Heart left ventricle (tissue), 16 donors: Measurements from ENCODE around the gene MTPN. TPM values are rescaled to one million over a fixed set of nuclear protein-coding genes. Genes with fewer than 3 reads are reported as not detected.

Source experiments
- ATAC-seq, 4 donors: fragments of 200-7000 bp; cut with Tn5 transposase; one replicate each; pipeline ENCODE4 v1.9.1; 2020 to 2022; ENCODE audit warnings: moderate library complexity in 4 of 4, mild to moderate bottlenecking in 3 of 4, moderate number of reproducible peaks in 1 of 4
- DNase-seq, 5 donors: peaks; one replicate each; pipeline ENCODE4 v3.0.0-alpha.2; 2020
- H3K27ac ChIP-seq, 12 donors: fragments of 200-600 bp; sonication (generic) in 4 of 12; one replicate each; pipeline versions ENCODE4 v1.5.0 to v1.8.0; 2016 to 2022; ENCODE audit warnings: mild to moderate bottlenecking in 2 of 12
- H3K27me3 ChIP-seq, 9 donors: fragments of 200-600 bp; sonication (generic) in 2 of 9; one replicate each; pipeline versions ENCODE4 v1.5.1 to v1.8.0; 2016 to 2022; ENCODE audit warnings: mild to moderate bottlenecking in 3 of 9
- H3K36me3 ChIP-seq, 9 donors: fragments of 200-600 bp; sonication (generic) in 2 of 9; one replicate each; pipeline versions ENCODE4 v1.5.0 to v1.8.0; 2018 to 2022; ENCODE audit warnings: mild to moderate bottlenecking in 2 of 9
- H3K4me1 ChIP-seq, 12 donors: fragments of 200-600 bp; sonication (generic) in 4 of 12; one replicate each; pipeline versions ENCODE4 v1.5.0 to v1.8.0; 2016 to 2022; ENCODE audit warnings: mild to moderate bottlenecking in 3 of 12
- H3K4me3 ChIP-seq, 12 donors: fragments of 200-600 bp; sonication (generic) in 4 of 12; one replicate each; pipeline versions ENCODE4 v1.5.0 to v1.8.0; 2017 to 2022; ENCODE audit warnings: mild to moderate bottlenecking in 9 of 12, moderate library complexity in 4 of 12
- H3K9me3 ChIP-seq, 12 donors: fragments of 200-600 bp; sonication (generic) in 4 of 12; one replicate each; pipeline versions ENCODE4 v1.5.0 to v1.8.0; 2016 to 2022; ENCODE audit warnings: mild to moderate bottlenecking in 1 of 12
- CTCF ChIP-seq, 12 donors: fragments of 200-600 bp; sonication (generic) in 4 of 12; IDR thresholded peaks; one replicate each; pipeline versions ENCODE4 v1.5.0 to v1.8.0; 2018 to 2022; ENCODE audit warnings: antibody characterized with exemption in 12 of 12, mild to moderate bottlenecking in 5 of 12
- POLR2A ChIP-seq, 2 donors: fragments of 450-650 bp; IDR thresholded peaks; one replicate each; pipeline ENCODE4 v1.6.1; 2017; ENCODE audit warnings: antibody characterized with exemption in 2 of 2, mild to moderate bottlenecking in 2 of 2, moderate library complexity in 2 of 2
- WGBS, 4 donors: extraction: QIAGEN DNeasy Blood & Tissue Kit in 2 of 4; methylation state at CpG; one replicate each; pipeline versions ENCODE4 v1.1.5 to v1.1.7; 2013 to 2018; 5-methylcytosine and 5-hydroxymethylcytosine counted together
- intact Hi-C, 10 donors: fragments of 100-400 bp; cut with DNase I; formaldehyde crosslinking; loops; one replicate each; pipeline versions ENCODE4 v1.11.1 to v1.14.2; 2022
- polyA plus RNA-seq, 2 donors: library from polyadenylated mRNA; stranded (reverse); fragments of 200-250 nt; gene quantifications; one replicate each; pipeline ENCODE4 v1.2.3, GENCODE V29; 2013
- total RNA-seq, 9 donors: library from RNA; depleted of rRNA in 2 of 9; stranded (reverse); fragments of >200 nt in 2 of 9; fragmentation: NEBNext Ultra II Directional in 3 of 9; extraction: Animal tissue kit (Norgen Biotek cat#: 25700) in 3 of 9; gene quantifications; one replicate each; pipeline versions ENCODE4 v1.1.0 to v1.2.4, GENCODE V29; 2016 to 2023
- donor health status: ischemic (EF 13 %, LVEDD 7.1; RV severe dilation, severe dysfunction).
- donor health status: healthy with polysubstance abuse.
- donor health status: DM: no; HTN: yes; CAD: no.
- donor health status: DM: no; HTN: no; CAD: no.
- donor health status: ischemic (EF 25% LVEDD 6.9; RV normal size, moderate dysfunction).
- donor health status: ischemic (EF 25% LVEDD 5.7; RV mildly dilated, moderate dysfunction).
- donor health status: healthy.
- donor health status: DM: yes; HTN: yes; CAD: no.
- donor health status: ischemic (EF 35%, LVEDD 5.7; RV mildly dilated, moderate dysfunction).
- donor health status: nonischemic (EF 11% LVEDD 7.7; RV severe dilation, severe dysfunction).
- donor health status: DM: yes; HTN: yes; CAD: no.
- donor health status: PGD.
- donor health status: ischemic (EF 29% LVEDD 5.4; RV normal size, mild dysfunction).
- donor health status: nonischemic (EF 23%, LVEDD 6.1; RV moderate dilation, normal function).

Gene MTPN
- total and polyA plus RNA-seq, 11 donors = 22.1 to 130 (median 90.4) TPM

- intact Hi-C loops = loop anchor here in 3 of 10 donors (10.0 kb wide), 2 partner anchors 329 to 339 kb away; partner anchors contain the start of gene STMP1 (in 1 of the 3)
- TF ChIP-seq POLR2A (IDR thresholded peaks at IDR 0.05) (no peak), CTCF (IDR thresholded peaks at IDR 0.05) (no peak)
Observed at GRCh38 chr7:136004083-136004482, 26.9 kb upstream of the MTPN start.

GRCh38 chr7:136002802-136003201 is 25.6 kb upstream of the MTPN start:
- 27 to 71% (median 62%) methylated on average over 1 of the region's 1 CpG for WGBS, 4 donors
- Histone ChIP-seq H3K4me3 (no peak overlapping the region), H3K36me3 (no peaks in the 10 kb centered on the region), H3K9me3 (peaks cover 0 to 4% (median 0%) of the 10 kb centered on the region in 12 donors), H3K27ac (no peak overlapping the region), H3K27me3 (no peaks in the 10 kb centered on the region), H3K4me1 (no peaks in the 10 kb centered on the region)
- intact Hi-C loops = loop anchor here in 3 of 10 donors (10.0 kb wide), 2 partner anchors 328 to 338 kb away; partner anchors contain the start of gene STMP1 (in 1 of the 3)
- ATAC-seq (no peak), DNase-seq (no peak)
- TF ChIP-seq POLR2A (IDR thresholded peaks at IDR 0.05) (no peak), CTCF (IDR thresholded peaks at IDR 0.05) (no peak)

More at GRCh38 chr7:136004083-136004482, 26.9 kb upstream of the MTPN start:
- H3K4me1 ChIP-seq = no peaks in the 10 kb centered on the region
- peaks cover 0 to 4% (median 0%) of the 10 kb centered on the region in 12 donors for H3K9me3 ChIP-seq
- H3K36me3 ChIP-seq = no peaks in the 10 kb centered on the region
- DNase-seq (no peak), ATAC-seq (no peak)
- H3K27me3 ChIP-seq = no peaks in the 10 kb centered on the region
- no peak overlapping the region for H3K4me3 ChIP-seq
- H3K27ac ChIP-seq = no peak overlapping the region
- 92 to 97% (median 95%) methylated on average over 3 of the region's 3 CpGs for WGBS, 4 donors

- Histone ChIP-seq H3K27me3 (no peaks in the 10 kb centered on the region), H3K4me1 (no peaks in the 10 kb centered on the region), H3K36me3 (no peaks in the 10 kb centered on the region), H3K27ac (no peak overlapping the region), H3K4me3 (no peak overlapping the region), H3K9me3 (peaks cover 0 to 4% (median 0%) of the 10 kb centered on the region in 12 donors)
- DNase-seq = no peak
- 53 to 79% (median 70%) methylated on average over 3 of the region's 3 CpGs for WGBS, 4 donors
- no peak for TF ChIP-seq CTCF (IDR thresholded peaks at IDR 0.05)
- TF ChIP-seq POLR2A (IDR thresholded peaks at IDR 0.05) = no peak
- intact Hi-C loops = loop anchor here in 3 of 10 donors (10.0 kb wide), 2 partner anchors 326 to 336 kb away; partner anchors contain the start of gene STMP1 (in 1 of the 3)
- no peak for ATAC-seq
Observed at GRCh38 chr7:136000288-136000913, 23.2 kb upstream of the MTPN start.

- Histone ChIP-seq H3K27ac (no peak overlapping the region), H3K4me3 (no peak overlapping the region)
- intact Hi-C loops = no loop called here
Observed at GRCh38 chr7:135998081-135998480, 20.9 kb upstream of the MTPN start.

More at GRCh38 chr7:135998081-135998480, 20.9 kb upstream of the MTPN start:
- Histone ChIP-seq H3K9me3 (peaks cover 0 to 4% (median 0%) of the 10 kb centered on the region in 12 donors), H3K36me3 (no peaks in the 10 kb centered on the region), H3K4me1 (peaks cover 0 to 6% (median 0%) of the 10 kb centered on the region in 12 donors), H3K27me3 (no peaks in the 10 kb centered on the region)
- DNase-seq (no peak), ATAC-seq (no peak)
- TF ChIP-seq CTCF (IDR thresholded peaks at IDR 0.05) = no peak
- no peak for TF ChIP-seq POLR2A (IDR thresholded peaks at IDR 0.05)
